ENCODE results near the gene PLXNB3. TPM values are rescaled to one million over a fixed set of nuclear protein-coding genes. Genes with fewer than 3 reads are reported as not detected.

PLXNB3 gene
- total RNA-seq, 3 donors from 2014 or later = 12.3 to 17.9 (median 13.4) TPM

DNA sequence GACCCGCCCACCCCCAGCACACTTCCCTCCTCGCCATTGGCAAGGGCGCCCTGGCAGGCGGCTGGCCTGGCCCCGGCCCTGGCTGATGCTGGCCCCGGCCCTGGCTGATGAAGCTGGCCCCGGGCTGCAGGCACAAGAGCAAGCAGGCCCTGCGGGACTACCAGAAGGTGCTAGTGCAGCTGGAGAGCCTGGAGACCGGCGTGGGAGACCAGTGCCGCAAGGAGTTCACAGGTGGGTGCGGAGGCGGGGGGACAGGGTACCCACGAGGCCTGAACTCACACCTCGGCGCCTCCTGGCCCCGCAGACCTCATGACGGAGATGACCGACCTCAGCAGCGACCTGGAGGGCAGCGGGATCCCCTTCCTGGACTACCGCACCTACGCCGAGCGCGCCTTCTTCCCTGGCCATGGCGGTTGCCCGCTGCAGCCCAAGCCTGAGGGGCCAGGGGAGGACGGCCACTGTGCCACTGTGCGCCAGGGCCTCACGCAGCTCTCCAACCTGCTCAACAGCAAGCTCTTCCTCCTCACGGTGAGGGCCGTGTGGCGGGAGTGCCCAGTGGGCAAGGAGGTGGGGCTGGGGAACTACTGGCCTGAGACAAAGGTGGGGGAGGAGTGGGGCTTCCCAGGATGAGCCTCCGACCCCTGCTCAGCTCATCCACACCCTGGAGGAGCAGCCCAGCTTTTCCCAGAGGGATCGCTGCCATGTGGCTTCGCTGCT, 10.7 kb downstream of the PLXNB3 start:
- Histone ChIP-seq H3K4me1 (no peaks in the 10 kb centered on the region), H3K4me3 (no peak overlapping the region), H3K27me3 (peaks cover 0 to 58% of the 10 kb centered on the region in 2 donors), H3K9me3 (no peaks in the 10 kb centered on the region), H3K36me3 (no peaks in the 10 kb centered on the region), H3K27ac (no peak overlapping the region)
- no peak for TF ChIP-seq POLR2AphosphoS5 (IDR thresholded peaks at IDR 0.05)
- TF ChIP-seq POLR2A (IDR thresholded peaks at IDR 0.05) = no peak
- TF ChIP-seq, protein P1, sequence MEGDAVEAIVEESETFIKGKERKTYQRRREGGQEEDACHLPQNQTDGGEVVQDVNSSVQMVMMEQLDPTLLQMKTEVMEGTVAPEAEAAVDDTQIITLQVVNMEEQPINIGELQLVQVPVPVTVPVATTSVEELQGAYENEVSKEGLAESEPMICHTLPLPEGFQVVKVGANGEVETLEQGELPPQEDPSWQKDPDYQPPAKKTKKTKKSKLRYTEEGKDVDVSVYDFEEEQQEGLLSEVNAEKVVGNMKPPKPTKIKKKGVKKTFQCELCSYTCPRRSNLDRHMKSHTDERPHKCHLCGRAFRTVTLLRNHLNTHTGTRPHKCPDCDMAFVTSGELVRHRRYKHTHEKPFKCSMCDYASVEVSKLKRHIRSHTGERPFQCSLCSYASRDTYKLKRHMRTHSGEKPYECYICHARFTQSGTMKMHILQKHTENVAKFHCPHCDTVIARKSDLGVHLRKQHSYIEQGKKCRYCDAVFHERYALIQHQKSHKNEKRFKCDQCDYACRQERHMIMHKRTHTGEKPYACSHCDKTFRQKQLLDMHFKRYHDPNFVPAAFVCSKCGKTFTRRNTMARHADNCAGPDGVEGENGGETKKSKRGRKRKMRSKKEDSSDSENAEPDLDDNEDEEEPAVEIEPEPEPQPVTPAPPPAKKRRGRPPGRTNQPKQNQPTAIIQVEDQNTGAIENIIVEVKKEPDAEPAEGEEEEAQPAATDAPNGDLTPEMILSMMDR (IDR thresholded peaks at IDR 0.05) = no peak
- intact Hi-C loops (cut with DNase I; ENCODE audit: low total_unique reads) = no loop called here
- no peak for DNase-seq (ENCODE audit: low spot score in 2 of 2)

DNA sequence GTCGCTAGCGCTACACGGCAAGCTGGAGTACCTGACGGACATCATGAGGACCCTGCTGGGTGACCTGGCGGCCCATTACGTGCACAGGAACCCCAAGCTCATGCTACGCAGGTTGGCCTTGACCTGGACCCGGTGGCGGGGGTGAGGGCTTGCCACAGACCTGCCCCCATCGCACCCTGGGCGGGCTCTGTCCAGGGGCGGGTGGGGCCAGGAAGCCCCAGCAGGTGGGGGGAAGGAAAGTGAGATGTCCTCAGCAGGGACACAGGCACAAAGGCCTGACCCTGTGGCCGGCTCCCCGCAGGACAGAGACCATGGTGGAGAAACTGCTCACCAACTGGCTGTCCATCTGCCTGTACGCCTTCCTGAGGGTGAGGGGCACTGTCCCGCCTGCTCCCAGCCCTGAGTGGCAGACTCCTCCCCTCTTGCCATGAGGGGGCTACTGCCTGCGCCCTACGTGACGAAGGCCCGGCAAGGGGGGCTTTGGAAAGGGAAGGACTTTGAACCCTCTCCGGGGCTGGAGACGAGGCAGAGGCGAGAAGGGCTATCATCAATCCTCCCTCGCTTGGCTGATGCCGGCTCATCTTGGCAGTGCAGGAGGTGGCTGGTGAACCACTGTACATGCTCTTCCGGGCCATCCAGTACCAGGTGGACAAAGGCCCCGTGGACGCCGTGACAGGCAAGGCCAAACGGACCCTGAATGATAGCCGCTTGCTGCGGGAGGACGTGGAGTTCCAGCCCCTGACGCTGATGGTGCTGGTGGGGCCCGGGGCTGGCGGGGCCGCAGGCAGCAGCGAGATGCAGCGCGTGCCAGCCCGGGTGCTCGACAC, 11.5 kb downstream of the PLXNB3 start:
- no peak overlapping the region for H3K27ac ChIP-seq
- no peaks in the 10 kb centered on the region for H3K9me3 ChIP-seq
- TF ChIP-seq, protein P1 (IDR thresholded peaks at IDR 0.05) = no peak
- no peak for TF ChIP-seq POLR2A (IDR thresholded peaks at IDR 0.05)
- no peak for TF ChIP-seq POLR2AphosphoS5 (IDR thresholded peaks at IDR 0.05)
- intact Hi-C loops (cut with DNase I; ENCODE audit: low total_unique reads) = no loop called here
- H3K4me1 ChIP-seq = no peaks in the 10 kb centered on the region
- no peak for DNase-seq (ENCODE audit: low spot score in 2 of 2)
- H3K36me3 ChIP-seq = no peaks in the 10 kb centered on the region
- H3K4me3 ChIP-seq = no peak overlapping the region
- H3K27me3 ChIP-seq = peaks cover 0 to 59% of the 10 kb centered on the region in 2 donors

DNA sequence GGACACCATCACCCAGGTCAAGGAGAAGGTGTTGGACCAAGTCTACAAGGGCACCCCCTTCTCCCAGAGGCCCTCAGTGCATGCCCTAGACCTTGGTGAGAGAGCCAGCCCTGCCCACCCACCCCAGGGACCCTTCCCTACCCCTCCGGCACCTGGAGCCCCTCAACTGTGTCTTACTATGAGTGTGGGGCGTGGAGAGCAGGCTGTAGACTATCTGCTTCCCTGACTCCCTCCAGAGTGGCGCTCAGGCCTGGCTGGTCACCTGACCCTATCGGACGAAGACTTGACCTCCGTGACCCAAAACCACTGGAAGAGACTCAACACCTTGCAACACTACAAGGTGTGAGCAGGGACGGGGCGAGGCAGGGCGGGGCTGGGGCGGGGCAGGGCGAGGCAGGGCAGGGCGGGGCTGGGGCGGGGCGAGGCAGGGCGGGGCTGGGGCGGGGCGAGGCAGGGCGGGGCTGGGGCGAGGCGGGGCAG, 12.1 kb downstream of the PLXNB3 start:
- no peak overlapping the region for H3K4me3 ChIP-seq
- H3K27me3 ChIP-seq = peaks cover 0 to 60% of the 10 kb centered on the region in 2 donors
- TF ChIP-seq POLR2A (IDR thresholded peaks at IDR 0.05) = no peak
- TF ChIP-seq, protein P1 (IDR thresholded peaks at IDR 0.05) = no peak
- TF ChIP-seq POLR2AphosphoS5 (IDR thresholded peaks at IDR 0.05) = no peak
- intact Hi-C loops (cut with DNase I; ENCODE audit: low total_unique reads) = no loop called here
- no peaks in the 10 kb centered on the region for H3K4me1 ChIP-seq
- DNase-seq (ENCODE audit: low spot score in 2 of 2) = no peak
- H3K27ac ChIP-seq = no peak overlapping the region
- no peaks in the 10 kb centered on the region for H3K36me3 ChIP-seq
- no peaks in the 10 kb centered on the region for H3K9me3 ChIP-seq

DNA sequence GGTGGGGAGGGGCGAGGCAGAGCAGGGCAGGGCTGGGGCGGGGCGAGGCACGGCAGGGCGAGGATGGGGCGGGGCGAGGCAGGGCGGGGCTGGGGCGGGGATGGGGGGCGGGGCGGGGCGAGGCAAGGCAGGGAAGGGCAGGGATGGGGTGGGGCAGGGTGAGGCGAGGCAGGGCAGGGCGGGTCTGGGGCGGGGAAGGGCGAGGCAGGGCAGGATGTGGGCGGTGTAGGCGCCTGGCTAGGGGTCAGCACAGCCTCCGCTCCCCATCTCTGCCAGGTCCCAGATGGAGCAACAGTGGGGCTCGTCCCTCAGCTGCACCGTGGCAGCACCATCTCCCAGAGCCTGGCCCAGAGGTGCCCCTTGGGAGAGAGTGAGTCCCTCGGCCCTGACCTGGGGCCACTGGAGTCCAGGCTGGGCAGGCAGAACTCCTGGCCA, 12.6 kb downstream of the PLXNB3 start:
- TF ChIP-seq POLR2A (IDR thresholded peaks at IDR 0.05) = no peak
- TF ChIP-seq POLR2AphosphoS5 (IDR thresholded peaks at IDR 0.05) = no peak
- peaks cover 0 to 60% of the 10 kb centered on the region in 2 donors for H3K27me3 ChIP-seq
- H3K9me3 ChIP-seq = no peaks in the 10 kb centered on the region
- H3K4me1 ChIP-seq = no peaks in the 10 kb centered on the region
- intact Hi-C loops (cut with DNase I; ENCODE audit: low total_unique reads) = no loop called here
- H3K4me3 ChIP-seq = no peak overlapping the region
- H3K36me3 ChIP-seq = no peaks in the 10 kb centered on the region
- H3K27ac ChIP-seq = no peak overlapping the region
- DNase-seq (ENCODE audit: low spot score in 2 of 2) = no peak

DNA sequence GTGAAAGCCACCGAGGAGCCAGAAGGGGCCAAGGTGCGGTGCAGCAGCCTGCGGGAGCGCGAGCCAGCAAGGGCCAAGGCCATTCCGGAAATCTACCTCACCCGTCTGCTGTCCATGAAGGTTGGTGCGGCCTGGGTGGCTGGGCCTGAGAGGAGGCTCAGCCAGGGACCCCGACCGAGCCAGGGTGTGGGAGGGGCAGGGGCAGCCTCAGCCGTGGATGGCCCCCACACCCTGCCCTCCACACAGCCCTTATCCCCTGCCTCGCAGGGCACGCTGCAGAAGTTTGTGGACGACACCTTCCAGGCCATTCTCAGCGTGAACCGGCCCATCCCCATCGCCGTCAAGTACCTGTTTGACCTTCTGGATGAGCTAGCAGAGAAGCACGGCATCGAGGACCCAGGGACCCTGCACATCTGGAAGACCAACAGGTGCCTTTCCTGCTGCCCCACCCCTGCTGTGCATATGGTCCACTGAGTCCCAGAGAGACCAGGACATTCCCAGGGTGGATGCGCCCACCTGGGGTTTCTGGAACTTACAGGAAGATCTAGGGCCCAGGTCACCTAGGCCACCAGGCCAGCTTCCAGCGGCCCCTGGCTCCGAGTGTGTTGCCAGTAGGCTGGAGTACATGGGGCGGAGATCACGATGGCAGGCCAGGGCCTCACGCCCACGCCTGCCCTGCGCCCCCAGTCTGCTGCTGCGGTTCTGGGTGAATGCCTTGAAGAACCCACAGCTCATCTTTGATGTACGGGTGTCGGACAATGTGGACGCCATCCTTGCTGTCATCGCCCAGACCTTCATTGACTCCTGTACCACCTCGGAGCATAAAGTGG, 13.4 kb downstream of the PLXNB3 start:
- Histone ChIP-seq H3K4me1 (no peaks in the 10 kb centered on the region), H3K9me3 (no peaks in the 10 kb centered on the region), H3K36me3 (no peaks in the 10 kb centered on the region), H3K27me3 (peaks cover 0 to 60% of the 10 kb centered on the region in 2 donors), H3K27ac (no peak overlapping the region), H3K4me3 (no peak overlapping the region)
- no peak for DNase-seq (ENCODE audit: low spot score in 2 of 2)
- TF ChIP-seq, protein P1 (IDR thresholded peaks at IDR 0.05) = no peak
- no peak for TF ChIP-seq POLR2AphosphoS5 (IDR thresholded peaks at IDR 0.05)
- TF ChIP-seq POLR2A (IDR thresholded peaks at IDR 0.05) = no peak
- intact Hi-C loops (cut with DNase I; ENCODE audit: low total_unique reads) = no loop called here
